Measurements from ENCODE around the gene IQCH. TPM values are rescaled to one million over a fixed set of nuclear protein-coding genes. Genes with fewer than 3 reads are reported as not detected.

Gene IQCH
- polyA plus RNA-seq, 1 donor (not counting 4 experiments of a cell fraction or from before 2014, with no cell fraction given): 2.6 TPM

- H3K4me1 ChIP-seq (ENCODE audit: control insufficient read depth, extremely low read depth, insufficient read depth, low read length): peaks cover 8% of the 10 kb centered on the region
- no peaks in the 10 kb centered on the region for H3K9me3 ChIP-seq (ENCODE audit: control insufficient read depth, low read depth, low read length)
- H3K4me3 ChIP-seq (ENCODE audit: control insufficient read depth in 2 of 3, extremely low read depth in 1 of 3, insufficient read depth in 2 of 3, low read depth in 1 of 3, low read length in 3 of 3): no peak overlapping the region
- H3K9me1 ChIP-seq (ENCODE audit: control insufficient read depth, extremely low read depth, insufficient read depth, low read length): peaks cover 2% of the 10 kb centered on the region
- no peak overlapping the region for H3K4me2 ChIP-seq (ENCODE audit: control insufficient read depth, extremely low read depth, insufficient read depth, low read depth, low read length)
- dilution Hi-C loops (cut with MboI; ENCODE audit: extremely low pct_ligation_motif_present, low sequenced_read_pairs): no loop called here
- FAIRE-seq: no peak
- no peak overlapping the region for H3K27ac ChIP-seq (ENCODE audit: control insufficient read depth, insufficient read depth, low read length)
- H3K36me3 ChIP-seq (ENCODE audit: control insufficient read depth in 2 of 2, extremely low read depth in 1 of 2, insufficient read depth in 2 of 2, low read length in 2 of 2): peaks cover 0 to 2% of the 10 kb centered on the region in 2 experiments
- no peaks in the 10 kb centered on the region for H4K20me1 ChIP-seq (ENCODE audit: control insufficient read depth, extremely low read depth, insufficient read depth, low read length)
- no peak overlapping the region for H3K9ac ChIP-seq (ENCODE audit: control insufficient read depth, extremely low read depth, insufficient read depth, low read length)
- H2AFZ ChIP-seq (ENCODE audit: control insufficient read depth, low read length): no peak overlapping the region
- TF ChIP-seq CTCF (optimal IDR thresholded peaks at IDR 0.05 in 1 of 3, IDR thresholded peaks at IDR 0.05 in 1 of 3, conservative IDR thresholded peaks at IDR 0.05 in 1 of 3; ENCODE audit: extremely low read depth in 1 of 3, insufficient read depth in 2 of 3, low read length in 3 of 3) (no peak), EZH2 (IDR thresholded peaks at IDR 0.05; ENCODE audit: low read length) (no peak)
- DNase-seq (ENCODE audit: low read depth, low spot score): no peak
- no peaks in the 10 kb centered on the region for H3K27me3 ChIP-seq (ENCODE audit: control insufficient read depth, extremely low read depth, insufficient read depth, low read length)
- no peaks in the 10 kb centered on the region for H3K79me2 ChIP-seq (ENCODE audit: control insufficient read depth, insufficient read depth, low read length)
Measured at GRCh38 chr15:67509918-67510317, 255.3 kb downstream of the IQCH start.

- H3K4me1 ChIP-seq (ENCODE audit: control insufficient read depth, extremely low read depth, insufficient read depth, low read length): peaks cover 8% of the 10 kb centered on the region
- H3K4me3 ChIP-seq (ENCODE audit: control insufficient read depth in 2 of 3, extremely low read depth in 1 of 3, insufficient read depth in 2 of 3, low read depth in 1 of 3, low read length in 3 of 3): no peak overlapping the region
- no peak for DNase-seq (ENCODE audit: low read depth, low spot score)
- H3K79me2 ChIP-seq (ENCODE audit: control insufficient read depth, insufficient read depth, low read length): no peaks in the 10 kb centered on the region
- peaks cover 0 to 2% of the 10 kb centered on the region in 2 experiments for H3K36me3 ChIP-seq (ENCODE audit: control insufficient read depth in 2 of 2, extremely low read depth in 1 of 2, insufficient read depth in 2 of 2, low read length in 2 of 2)
- peaks cover 2% of the 10 kb centered on the region for H3K9me1 ChIP-seq (ENCODE audit: control insufficient read depth, extremely low read depth, insufficient read depth, low read length)
- no peaks in the 10 kb centered on the region for H4K20me1 ChIP-seq (ENCODE audit: control insufficient read depth, extremely low read depth, insufficient read depth, low read length)
- no peaks in the 10 kb centered on the region for H3K9me3 ChIP-seq (ENCODE audit: control insufficient read depth, low read depth, low read length)
- FAIRE-seq: peak; percentile 23
- no peak overlapping the region for H3K27ac ChIP-seq (ENCODE audit: control insufficient read depth, insufficient read depth, low read length)
- no peak overlapping the region for H3K9ac ChIP-seq (ENCODE audit: control insufficient read depth, extremely low read depth, insufficient read depth, low read length)
- dilution Hi-C loops (cut with MboI; ENCODE audit: extremely low pct_ligation_motif_present, low sequenced_read_pairs): no loop called here
- no peak overlapping the region for H2AFZ ChIP-seq (ENCODE audit: control insufficient read depth, low read length)
- TF ChIP-seq CTCF (optimal IDR thresholded peaks at IDR 0.05 in 1 of 3, IDR thresholded peaks at IDR 0.05 in 1 of 3, conservative IDR thresholded peaks at IDR 0.05 in 1 of 3; ENCODE audit: extremely low read depth in 1 of 3, insufficient read depth in 2 of 3, low read length in 3 of 3) (no peak), EZH2 (IDR thresholded peaks at IDR 0.05; ENCODE audit: low read length) (no peak)
- H3K27me3 ChIP-seq (ENCODE audit: control insufficient read depth, extremely low read depth, insufficient read depth, low read length): no peaks in the 10 kb centered on the region
- no peak overlapping the region for H3K4me2 ChIP-seq (ENCODE audit: control insufficient read depth, extremely low read depth, insufficient read depth, low read depth, low read length)
Measured at GRCh38 chr15:67510597-67511190, 256.1 kb downstream of the IQCH start.
